Prostate gland (tissue), 2 donors: ENCODE results near the gene TMEM87A.

Experiments
- CTCF ChIP-seq, 4 experiments: fragments of 200-600 bp in 2 of 4; fragments of 450-650 bp in 2 of 4; sonication (generic) in 2 of 4; IDR thresholded peaks; 1 replicate in 3 of 4; 2 replicates in 1 of 4; pipeline ENCODE4 v1.5.1; 2016 to 2019; ENCODE audit warnings: antibody characterized with exemption in 4 of 4, mild to moderate bottlenecking in 2 of 4, moderate library complexity in 2 of 4
- POLR2A ChIP-seq: fragments of 450-650 bp; IDR thresholded peaks from one replicate; pipeline ENCODE4 v1.6.1; 2016; ENCODE audit warnings: antibody characterized with exemption, mild to moderate bottlenecking
- POLR2AphosphoS5 ChIP-seq: sonication (generic); formaldehyde crosslinking; IDR thresholded peaks from one replicate; pipeline ENCODE4 v1.6.1; 2017; ENCODE audit warnings: antibody characterized with exemption

- TF ChIP-seq CTCF (IDR thresholded peaks at IDR 0.05), result no peak
- TF ChIP-seq POLR2AphosphoS5, result no peak
- no peak for TF ChIP-seq POLR2A
These were observed 102.1 kb downstream of the TMEM87A start for GRCh38 chr15:42171122-42171521.
